NT2/D1 (cell line): ENCODE data around the gene S100A16.
"Not testable (repeated sequence)": the region's sequence is repeated elsewhere in the genome, so short reads cannot be mapped to it uniquely, and the experiment has no call there.

Experiments
- DNase-seq: peaks from one replicate; pipeline ENCODE4 v3.0.0-alpha.2; 2011; ENCODE audit warnings: low read depth, low spot score
- H3K27me3 ChIP-seq: 2 replicates; pipeline ENCODE4 v1.6.0; 2011; ENCODE audit warnings: mild to moderate bottlenecking; ENCODE audit not compliant: insufficient read length, insufficient read depth
- H3K36me3 ChIP-seq: 2 replicates; pipeline ENCODE4 v1.6.1; 2011; ENCODE audit warnings: mild to moderate bottlenecking, low read length, mixed read lengths; ENCODE audit not compliant: insufficient read depth, insufficient read length
- H3K4me1 ChIP-seq: 2 replicates; pipeline ENCODE4 v1.5.1; 2011; ENCODE audit not compliant: insufficient read depth, insufficient read length
- H3K4me3 ChIP-seq: 2 replicates; pipeline ENCODE4 v1.5.1; 2011; ENCODE audit warnings: low read depth; ENCODE audit not compliant: insufficient read length
- H3K9ac ChIP-seq: 2 replicates; pipeline ENCODE4 v1.6.0; 2011; ENCODE audit warnings: low read depth; ENCODE audit not compliant: insufficient read length
- H3K9me3 ChIP-seq: 2 replicates; pipeline ENCODE4 v1.5.1; 2011; ENCODE audit warnings: mild to moderate bottlenecking, low read length; ENCODE audit not compliant: insufficient read depth
- SUZ12 ChIP-seq: IDR thresholded peaks from 2 replicates; pipeline ENCODE4 v1.6.1; 2011; ENCODE audit not compliant: insufficient read length, insufficient read depth; ENCODE audit errors: extremely low read depth
- YY1 ChIP-seq: IDR thresholded peaks from 2 replicates; pipeline ENCODE4 v1.6.1; 2011; ENCODE audit not compliant: insufficient read length, insufficient read depth
- ZNF274 ChIP-seq: IDR thresholded peaks from 2 replicates; pipeline ENCODE4 v1.6.1; 2011; ENCODE audit warnings: mild to moderate bottlenecking, low read depth, low read length

Gene S100A16

GRCh38 chr1:153598309-153599172, 14.4 kb downstream of the S100A16 start:
- Histone ChIP-seq H3K9ac (peak overlapping the region; percentile 37), H3K4me3 (no peak overlapping the region)

GRCh38 chr1:153597206-153597605, 15.7 kb downstream of the S100A16 start:
- TF ChIP-seq SUZ12 (no peak), YY1 (no peak), ZNF274 (no peak)
- Histone ChIP-seq H3K9me3 (no peaks in the 10 kb centered on the region), H3K27me3 (no peaks in the 10 kb centered on the region), H3K9ac (no peak overlapping the region), H3K4me3 (no peak overlapping the region), H3K4me1 (peaks cover 14% of the 10 kb centered on the region), H3K36me3 (no peaks in the 10 kb centered on the region)
- no peak for DNase-seq

More at GRCh38 chr1:153598309-153599172, 14.4 kb downstream of the S100A16 start:
- peaks cover 14% of the 10 kb centered on the region for H3K4me1 ChIP-seq
- no peaks in the 10 kb centered on the region for H3K9me3 ChIP-seq
- TF ChIP-seq SUZ12 (no peak), ZNF274 (no peak), YY1 (no peak)
- peak; percentile 94 for DNase-seq
- H3K27me3 ChIP-seq, result no peaks in the 10 kb centered on the region
- no peaks in the 10 kb centered on the region for H3K36me3 ChIP-seq

- TF ChIP-seq ZNF274 (no peak), YY1 (no peak), SUZ12 (no peak)
- no peak for DNase-seq
- no peaks in the 10 kb centered on the region for H3K36me3 ChIP-seq
- peaks cover under 1% of the 10 kb centered on the region for H3K4me1 ChIP-seq
- H3K27me3 ChIP-seq, result no peaks in the 10 kb centered on the region
- no peak overlapping the region for H3K9ac ChIP-seq
- no peaks in the 10 kb centered on the region for H3K9me3 ChIP-seq
- no peak overlapping the region for H3K4me3 ChIP-seq
These were observed 20.2 kb downstream of the S100A16 start for GRCh38 chr1:153592748-153593147.

GRCh38 chr1:153588482-153588881, 24.5 kb downstream of the S100A16 start:
- Histone ChIP-seq H3K4me3 (no peak overlapping the region), H3K9ac (no peak overlapping the region)
- TF ChIP-seq YY1, result no peak

GRCh38 chr1:153588033-153588432, 24.9 kb downstream of the S100A16 start:
- H3K4me3 ChIP-seq, H3K27me3 ChIP-seq, H3K36me3 ChIP-seq, H3K9me3 ChIP-seq, H3K9ac ChIP-seq, DNase-seq, H3K4me1 ChIP-seq: not testable (repeated sequence)

More at GRCh38 chr1:153588482-153588881, 24.5 kb downstream of the S100A16 start:
- Histone ChIP-seq H3K27me3 (no peaks in the 10 kb centered on the region), H3K9me3 (no peaks in the 10 kb centered on the region), H3K4me1 (peaks cover 5% of the 10 kb centered on the region), H3K36me3 (no peaks in the 10 kb centered on the region)
- DNase-seq, result no peak

GRCh38 chr1:153587314-153587713, 25.6 kb downstream of the S100A16 start:
- Histone ChIP-seq H3K36me3 (no peaks in the 10 kb centered on the region), H3K9ac (no peak overlapping the region), H3K27me3 (no peaks in the 10 kb centered on the region), H3K4me1 (peaks cover 5% of the 10 kb centered on the region), H3K4me3 (no peak overlapping the region), H3K9me3 (no peaks in the 10 kb centered on the region)
- DNase-seq, result no peak
- TF ChIP-seq YY1 (no peak), ZNF274 (no peak)

- H3K4me1 ChIP-seq, result peaks cover 5% of the 10 kb centered on the region
- no peaks in the 10 kb centered on the region for H3K36me3 ChIP-seq
- DNase-seq, result no peak
- no peak overlapping the region for H3K4me3 ChIP-seq
- H3K27me3 ChIP-seq, result no peaks in the 10 kb centered on the region
- TF ChIP-seq ZNF274 (no peak), SUZ12 (no peak), YY1 (no peak)
- peaks cover 9% of the 10 kb centered on the region; the same call in 1 of the 2 replicates for H3K9me3 ChIP-seq
- no peak overlapping the region for H3K9ac ChIP-seq
These were observed 26.6 kb downstream of the S100A16 start for GRCh38 chr1:153586347-153586746.

GRCh38 chr1:153585006-153585405, 27.9 kb downstream of the S100A16 start:
- H3K9me3 ChIP-seq, result peaks cover 9% of the 10 kb centered on the region; the same call in 1 of the 2 replicates
- TF ChIP-seq SUZ12 (no peak), YY1 (no peak), ZNF274 (no peak)
- H3K27me3 ChIP-seq, result no peaks in the 10 kb centered on the region
- peaks cover 5% of the 10 kb centered on the region for H3K4me1 ChIP-seq
- no peak overlapping the region for H3K4me3 ChIP-seq
- no peak overlapping the region for H3K9ac ChIP-seq
- DNase-seq, result no peak
- H3K36me3 ChIP-seq, result no peaks in the 10 kb centered on the region
